NB4 (cell line): ENCODE measurements around the gene ZFP28.

Experiments
- POLR2A ChIP-seq: IDR thresholded peaks from 2 replicates; pipeline ENCODE4 v1.6.1; 2011; ENCODE audit warnings: mild to moderate bottlenecking; ENCODE audit not compliant: insufficient read length; ENCODE audit errors: extremely low read depth
- TF ChIP-seq, protein P1 (sequence below): IDR thresholded peaks from one replicate; pipeline ENCODE4 v1.5.1; 2012; ENCODE audit warnings: low read depth, low read length

DNA sequence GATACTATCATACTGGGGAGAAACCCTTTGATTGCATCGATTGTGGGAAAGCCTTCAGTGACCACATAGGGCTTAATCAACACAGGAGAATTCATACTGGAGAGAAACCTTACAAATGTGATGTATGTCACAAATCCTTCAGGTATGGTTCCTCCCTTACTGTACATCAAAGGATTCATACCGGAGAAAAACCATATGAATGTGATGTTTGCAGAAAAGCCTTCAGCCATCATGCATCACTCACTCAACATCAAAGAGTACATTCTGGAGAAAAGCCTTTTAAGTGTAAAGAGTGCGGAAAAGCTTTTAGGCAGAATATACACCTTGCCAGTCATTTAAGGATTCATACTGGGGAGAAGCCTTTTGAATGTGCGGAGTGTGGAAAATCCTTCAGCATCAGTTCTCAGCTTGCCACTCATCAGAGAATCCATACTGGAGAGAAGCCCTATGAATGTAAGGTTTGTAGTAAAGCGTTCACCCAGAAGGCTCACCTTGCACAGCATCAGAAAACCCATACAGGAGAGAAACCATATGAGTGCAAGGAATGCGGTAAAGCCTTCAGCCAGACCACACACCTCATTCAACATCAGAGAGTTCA is 15.6 kb downstream of the ZFP28 start:
- TF ChIP-seq, protein P1, sequence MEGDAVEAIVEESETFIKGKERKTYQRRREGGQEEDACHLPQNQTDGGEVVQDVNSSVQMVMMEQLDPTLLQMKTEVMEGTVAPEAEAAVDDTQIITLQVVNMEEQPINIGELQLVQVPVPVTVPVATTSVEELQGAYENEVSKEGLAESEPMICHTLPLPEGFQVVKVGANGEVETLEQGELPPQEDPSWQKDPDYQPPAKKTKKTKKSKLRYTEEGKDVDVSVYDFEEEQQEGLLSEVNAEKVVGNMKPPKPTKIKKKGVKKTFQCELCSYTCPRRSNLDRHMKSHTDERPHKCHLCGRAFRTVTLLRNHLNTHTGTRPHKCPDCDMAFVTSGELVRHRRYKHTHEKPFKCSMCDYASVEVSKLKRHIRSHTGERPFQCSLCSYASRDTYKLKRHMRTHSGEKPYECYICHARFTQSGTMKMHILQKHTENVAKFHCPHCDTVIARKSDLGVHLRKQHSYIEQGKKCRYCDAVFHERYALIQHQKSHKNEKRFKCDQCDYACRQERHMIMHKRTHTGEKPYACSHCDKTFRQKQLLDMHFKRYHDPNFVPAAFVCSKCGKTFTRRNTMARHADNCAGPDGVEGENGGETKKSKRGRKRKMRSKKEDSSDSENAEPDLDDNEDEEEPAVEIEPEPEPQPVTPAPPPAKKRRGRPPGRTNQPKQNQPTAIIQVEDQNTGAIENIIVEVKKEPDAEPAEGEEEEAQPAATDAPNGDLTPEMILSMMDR: no peak
- no peak for TF ChIP-seq POLR2A
